GM18526 (cell line): ENCODE results near the gene PKN2.

Source experiments
- POLR2A ChIP-seq: IDR thresholded peaks from 3 replicates; pipeline ENCODE4 v1.6.1; 2011; ENCODE audit not compliant: insufficient read length; ENCODE audit errors: extremely low read depth

Gene PKN2

GRCh38 chr1:88683541-88684481 lies at the start of gene PKN2:
Gene PKN2 (plus strand): TSS chr1:88684273. CDS start chr1:88684581, 308 bp downstream.
- TF ChIP-seq POLR2A = peak; percentile 92

GRCh38 chr1:88634538-88634937 lies 49.5 kb upstream of the PKN2 start:
- TF ChIP-seq POLR2A = no peak

- no peak for TF ChIP-seq POLR2A
Observed at GRCh38 chr1:88640060-88640459, 44.0 kb upstream of the PKN2 start.

GRCh38 chr1:88645886-88646285 lies 38.2 kb upstream of the PKN2 start:
- no peak for TF ChIP-seq POLR2A

- TF ChIP-seq POLR2A = no peak
Observed at GRCh38 chr1:88646476-88647248, 37.4 kb upstream of the PKN2 start.

- TF ChIP-seq POLR2A = no peak
Observed at GRCh38 chr1:88647249-88647645, 36.8 kb upstream of the PKN2 start.

GRCh38 chr1:88647749-88648415 lies 36.2 kb upstream of the PKN2 start:
- TF ChIP-seq POLR2A = no peak

- no peak for TF ChIP-seq POLR2A
Observed at GRCh38 chr1:88648706-88649105, 35.4 kb upstream of the PKN2 start.

- TF ChIP-seq POLR2A = no peak
Observed at GRCh38 chr1:88649932-88650331, 34.1 kb upstream of the PKN2 start.

GRCh38 chr1:88650676-88651418 lies 33.2 kb upstream of the PKN2 start:
- TF ChIP-seq POLR2A = no peak

GRCh38 chr1:88655140-88655539 lies 28.9 kb upstream of the PKN2 start:
- no peak for TF ChIP-seq POLR2A

- no peak for TF ChIP-seq POLR2A
Observed at GRCh38 chr1:88655685-88656299, 28.3 kb upstream of the PKN2 start.

- TF ChIP-seq POLR2A = no peak
Observed at GRCh38 chr1:88658419-88658818, 25.7 kb upstream of the PKN2 start.

- no peak for TF ChIP-seq POLR2A
Observed at GRCh38 chr1:88659552-88659951, 24.5 kb upstream of the PKN2 start.
